GM18499 (cell line): ENCODE results near the gene RIC3.

Experiments
- ATAC-seq: cut with Tn5 transposase; IDR thresholded peaks from one replicate; pipeline ENCODE4 v1.9.1; 2021; ENCODE audit warnings: moderate number of reproducible peaks; ENCODE audit not compliant: insufficient read depth, unreplicated experiment

The RIC3 gene

DNA sequence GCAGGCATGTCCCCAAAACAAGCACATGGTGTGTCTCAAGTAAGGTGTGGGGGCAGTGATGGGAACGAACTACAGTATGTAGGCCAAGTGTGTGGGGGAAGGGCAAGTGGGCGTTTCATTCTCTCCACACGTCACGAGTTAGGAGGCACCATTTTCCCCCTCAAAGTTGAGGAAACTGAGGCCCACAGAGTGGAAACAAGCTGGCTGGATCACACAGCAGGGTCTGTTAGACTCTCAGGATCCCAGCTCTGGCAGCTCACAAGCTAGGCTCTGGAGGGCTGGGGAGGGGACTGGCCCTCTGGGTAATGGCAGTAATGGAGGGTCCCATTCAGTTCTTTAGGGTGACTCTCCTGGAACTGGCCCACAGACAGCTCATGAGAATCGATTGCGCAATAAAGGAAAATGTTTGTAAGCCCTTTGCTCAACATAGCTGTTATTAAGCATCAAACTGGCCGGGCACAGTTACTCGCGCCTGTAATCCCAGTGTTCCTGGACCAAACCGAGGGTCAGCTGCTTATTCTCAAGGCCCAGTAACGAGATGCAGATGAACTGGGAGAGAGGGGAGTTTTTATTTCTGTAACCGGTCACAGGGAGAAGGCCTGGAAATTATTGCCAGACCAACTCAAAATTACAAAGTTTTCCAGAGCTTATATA lies 111.9 kb downstream of the RIC3 start:
- ATAC-seq: no peak
